Stimulated activated CD4-positive, alpha-beta T cell treated with anti-CD3 and anti-CD28 coated beads, Interleukin-4, amount 100 ng/mL, for 24 hours (primary cell): ENCODE data around the gene DYRK4.

ENCODE experiments used
- DNase-seq: peaks from one replicate; pipeline ENCODE4 v3.0.0-alpha.2; 2020

The DYRK4 gene

DNA sequence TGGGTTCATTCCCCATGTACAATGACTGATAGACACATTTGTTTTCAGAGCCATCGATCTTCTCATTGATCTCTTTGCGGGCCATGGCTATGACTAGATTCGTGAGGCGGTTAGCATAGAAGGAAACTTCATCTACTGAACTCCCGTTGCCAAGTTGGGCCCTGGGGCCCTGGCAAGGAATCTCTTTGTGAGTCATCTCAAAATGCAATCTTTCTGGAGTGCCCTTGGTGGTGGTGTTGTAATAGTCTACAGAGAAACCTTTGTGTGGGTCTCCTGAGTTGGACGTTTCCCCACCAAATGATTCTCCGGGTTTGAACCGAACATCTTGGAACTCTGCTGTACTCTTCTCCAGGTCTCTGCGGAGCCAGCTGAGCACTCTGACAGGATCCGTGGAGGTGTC, 66.4 kb downstream of the DYRK4 start:
- no peak for DNase-seq

DNA sequence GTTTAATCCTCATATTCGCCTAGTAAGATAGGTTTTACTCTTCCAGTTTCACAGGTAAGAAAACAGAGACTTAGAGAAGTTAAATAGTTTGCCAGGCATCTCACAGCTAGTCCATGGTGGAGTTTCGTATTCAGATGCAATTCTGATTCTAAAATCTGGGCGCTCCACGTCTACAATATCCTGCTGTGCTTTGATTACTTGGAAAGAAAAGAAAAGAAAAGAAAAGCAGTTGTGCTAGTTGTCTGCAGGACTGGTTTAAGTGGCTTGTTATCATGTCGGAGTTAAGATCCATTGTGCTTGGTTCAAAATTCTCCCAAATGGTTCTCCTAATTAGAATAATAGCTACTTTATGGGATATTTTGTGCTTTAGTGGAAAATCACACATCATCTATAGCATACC, 68.3 kb downstream of the DYRK4 start:
- no peak for DNase-seq

DNA sequence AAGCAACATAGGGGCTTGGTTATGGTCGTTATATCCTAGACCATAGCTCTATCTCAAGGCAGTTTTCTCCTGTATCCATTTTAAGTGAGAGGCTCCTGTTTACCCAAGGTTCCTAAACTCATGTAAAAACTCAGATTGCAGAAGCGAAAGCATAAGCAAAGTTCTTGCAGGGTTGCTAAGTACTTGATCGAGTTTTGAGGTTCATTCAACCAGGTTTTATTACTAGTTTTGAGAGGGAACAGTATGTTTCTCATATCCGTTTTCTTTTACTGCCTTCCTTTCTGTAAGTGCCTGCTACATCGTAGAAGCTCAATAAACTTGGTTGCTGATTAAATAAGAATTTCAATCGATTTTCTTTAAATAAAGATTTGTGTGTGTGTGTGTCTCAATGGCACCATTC, 81.7 kb downstream of the DYRK4 start:
- no peak for DNase-seq

DNA sequence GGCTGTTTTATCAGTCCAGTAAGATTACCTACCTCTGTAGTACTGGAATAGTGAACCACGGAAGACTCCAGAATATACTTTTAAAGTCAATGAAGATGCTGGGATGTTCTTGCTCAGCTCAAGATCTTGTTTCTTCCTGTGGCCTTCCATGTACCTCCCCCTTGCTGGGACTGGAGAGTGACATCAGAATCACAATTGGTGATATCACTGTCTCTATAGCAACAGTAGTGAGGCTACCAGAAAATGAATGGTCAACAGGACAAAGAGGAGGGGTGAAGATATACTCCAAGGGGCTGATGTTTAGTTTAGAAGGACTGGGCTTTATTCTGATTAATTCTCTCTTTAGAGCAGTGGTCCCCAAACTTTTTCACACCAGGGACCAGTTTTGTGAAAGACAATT, 83.0 kb downstream of the DYRK4 start:
- no peak for DNase-seq

DNA sequence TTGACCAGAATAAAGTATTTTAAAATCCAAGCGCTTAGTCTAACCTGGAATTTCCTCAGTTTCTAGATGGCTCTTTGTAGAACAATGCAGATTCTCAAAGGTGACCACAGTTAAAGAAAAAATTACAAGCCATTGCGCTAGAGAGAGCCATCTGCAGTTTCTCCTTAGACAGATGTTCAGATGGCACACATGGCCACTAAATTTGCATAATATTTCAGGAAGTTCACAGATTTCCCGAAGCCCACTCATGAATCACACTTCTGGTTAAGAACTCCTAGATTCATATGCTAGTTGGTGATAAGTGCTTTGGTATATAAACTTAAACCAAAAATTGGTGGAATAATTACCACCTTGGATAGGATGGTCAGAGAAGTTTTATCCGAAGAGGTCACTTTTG, 86.1 kb downstream of the DYRK4 start:
- DNase-seq, result no peak

DNA sequence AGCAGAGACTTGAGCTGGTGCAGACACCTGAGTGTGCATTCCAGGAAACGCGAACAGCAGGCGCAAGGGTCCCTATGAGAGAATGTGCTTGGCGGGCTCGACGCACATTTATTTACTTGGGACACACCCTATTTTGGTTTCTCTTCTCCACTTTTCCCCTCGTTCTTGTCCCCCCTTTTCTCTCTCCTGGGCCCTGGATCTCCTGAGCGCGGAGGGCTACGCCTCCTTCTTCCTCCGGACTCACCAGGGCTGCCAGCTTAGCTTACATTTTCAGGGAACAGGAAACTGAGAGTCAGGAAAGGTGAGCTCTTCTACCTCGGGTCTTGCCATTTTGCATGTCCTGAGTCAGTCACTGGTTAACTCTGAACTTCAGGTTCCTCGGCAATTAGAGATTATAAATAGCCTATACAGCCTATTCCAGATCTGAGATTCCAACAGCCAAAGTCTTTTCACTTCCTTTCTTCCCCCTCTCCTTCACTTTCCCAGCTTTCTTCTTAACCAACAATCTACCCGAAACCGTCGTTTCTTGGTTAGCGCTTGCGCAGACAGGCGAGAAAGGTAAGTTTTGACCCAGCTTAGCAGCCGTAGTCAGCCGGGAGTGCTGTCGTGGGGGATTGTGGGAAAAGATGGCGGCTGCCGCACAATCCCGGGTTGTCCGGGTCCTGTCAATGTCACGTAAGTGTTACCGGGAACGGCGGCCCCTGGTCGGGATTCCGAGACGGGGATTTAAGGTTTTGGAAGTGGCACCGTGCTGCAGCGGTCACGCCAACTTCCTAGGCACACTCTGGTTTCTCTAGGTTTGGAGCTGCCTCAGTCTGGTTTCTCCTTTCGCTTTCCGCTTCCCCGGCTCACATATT, 86.7 kb downstream of the DYRK4 start, which contains the start of the genes AKAP3 and NDUFA9:
Gene AKAP3 (minus strand): TSS at position 551 of the 857 bp plus-strand sequence. CDS start 10,855 bp downstream, outside the sequence.
Gene NDUFA9 (plus strand): TSS at position 614 of the 857 bp plus-strand sequence. CDS start 13 bp downstream, at position 627.
- peak; percentile 83 for DNase-seq

DNA sequence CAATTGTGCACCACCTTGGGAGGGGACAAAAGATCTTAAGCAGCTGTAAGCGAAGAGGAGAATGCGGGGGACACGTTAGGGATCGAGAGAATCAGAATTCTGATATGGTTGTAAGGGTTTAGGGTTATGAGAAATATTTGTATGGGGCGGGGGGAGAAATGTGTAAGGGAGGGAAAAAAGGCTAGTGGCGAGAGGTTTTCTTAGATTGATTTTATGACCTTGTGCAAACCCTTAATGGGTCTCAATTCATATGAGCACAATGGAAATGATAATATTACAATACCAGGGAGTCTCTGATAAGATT, 87.3 kb downstream of the DYRK4 start:
- no peak for DNase-seq

DNA sequence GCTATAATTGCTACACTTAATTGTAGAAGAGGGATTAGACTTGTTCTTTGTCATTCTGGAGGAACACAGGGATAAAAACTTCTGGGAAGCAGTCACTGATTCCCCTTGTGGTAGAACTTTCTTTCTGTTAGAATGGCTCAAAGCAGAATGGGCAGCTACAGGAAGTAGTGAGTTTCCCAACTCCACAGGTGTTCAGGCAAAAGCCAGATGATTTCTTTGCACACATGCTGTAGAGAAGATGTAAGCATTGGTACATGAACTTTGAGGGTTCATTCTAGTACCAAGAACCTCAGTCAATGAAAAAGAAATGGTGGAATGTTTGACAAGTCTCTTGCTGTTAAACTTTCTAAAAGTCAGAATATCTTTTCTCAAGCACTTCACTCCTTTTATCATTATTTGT, 91.2 kb downstream of the DYRK4 start:
- DNase-seq, result no peak

DNA sequence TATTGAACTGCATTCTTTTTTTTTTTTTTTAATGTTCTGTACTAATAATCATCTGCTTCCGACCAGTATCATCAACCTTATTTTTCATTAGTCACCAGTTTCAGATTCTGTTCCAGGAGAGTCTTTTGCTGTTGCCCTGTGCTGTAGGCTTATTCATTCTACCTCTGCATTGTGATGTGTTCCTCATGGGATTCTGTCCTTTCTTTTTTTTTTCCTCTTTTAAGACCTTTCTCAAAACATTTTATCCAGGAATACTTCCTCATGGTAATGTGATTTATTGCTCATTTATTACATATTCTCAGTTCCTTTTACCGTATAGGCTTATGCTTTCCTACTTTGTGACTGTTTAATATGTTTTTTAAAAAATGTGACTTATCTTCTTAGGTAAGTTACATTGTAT, 91.7 kb downstream of the DYRK4 start:
- no peak for DNase-seq
